HepG2 (cell line): Measurements from ENCODE around the gene PRR29. TPM values are rescaled to one million over a fixed set of nuclear protein-coding genes. Genes with fewer than 3 reads are reported as not detected.

Experiments used
- CEBPG ChIP-seq: IDR thresholded peaks from 2 replicates; pipeline ENCODE4 v1.6.1; 2016
- ESRRA ChIP-seq: sonication (generic); formaldehyde crosslinking; IDR thresholded peaks from 2 replicates; pipeline ENCODE4 v1.5.1; 2020; ENCODE audit warnings: mild to moderate bottlenecking, low read depth, missing genetic modification reagents
- FOXK1 ChIP-seq: sonication (generic); formaldehyde crosslinking; IDR thresholded peaks from 2 replicates; pipeline ENCODE4 v1.4.0; 2020; ENCODE audit warnings: low read depth, missing genetic modification reagents, borderline replicate concordance
- GATAD1 ChIP-seq: IDR thresholded peaks from 2 replicates; pipeline ENCODE4 v1.6.1; 2016; ENCODE audit warnings: missing genetic modification reagents, missing compliant biosample characterization
- MED1 ChIP-seq: sonication (generic); formaldehyde crosslinking; IDR thresholded peaks from 2 replicates; pipeline ENCODE4 v1.4.0; 2020; ENCODE audit warnings: missing genetic modification reagents
- MIER2 ChIP-seq: IDR thresholded peaks from 2 replicates; pipeline ENCODE4 v1.6.1; 2016; ENCODE audit warnings: missing biosample characterization, missing genetic modification reagents
- NR2C2 ChIP-seq: sonication (generic); formaldehyde crosslinking; IDR thresholded peaks from 2 replicates; pipeline ENCODE4 v1.4.0; 2020; ENCODE audit warnings: missing genetic modification reagents, mild to moderate bottlenecking, moderate library complexity, borderline replicate concordance
- PLRG1 ChIP-seq: fragments of 450-650 bp; conservative IDR thresholded peaks from 2 replicates; pipeline ENCODE4 v1.6.1; 2016
- RFXAP ChIP-seq: sonication (generic); formaldehyde crosslinking; IDR thresholded peaks from 2 replicates; pipeline ENCODE4 v1.4.0; 2020; ENCODE audit warnings: missing genetic modification reagents, borderline replicate concordance
- SMAD3 ChIP-seq: sonication (generic); formaldehyde crosslinking; IDR thresholded peaks from 2 replicates; pipeline ENCODE4 v1.4.0; 2020; ENCODE audit warnings: missing genetic modification reagents
- ZNF317 ChIP-seq: sonication (generic); formaldehyde crosslinking; IDR thresholded peaks from 2 replicates; pipeline ENCODE4 v1.5.0; 2020; ENCODE audit warnings: mild to moderate bottlenecking, missing genetic modification reagents
- ZNF451 ChIP-seq: sonication (generic); formaldehyde crosslinking; IDR thresholded peaks from 2 replicates; pipeline ENCODE4 v1.5.0; 2020; ENCODE audit warnings: mild to moderate bottlenecking, missing genetic modification reagents
- polyA plus RNA-seq, 8 experiments: library from polyadenylated mRNA; depleted of rRNA in 3 of 8; stranded (reverse) in 7 of 8; unstranded in 1 of 8; fragments of >200 nt; fragmentation: Illumina TruSeq in 4 of 8; extraction: Trizol in 4 of 8; gene quantifications; 2 replicates each; pipeline versions ENCODE4 v1.2.1 to v1.2.3, GENCODE V29; 2011 to 2016; ENCODE audit warnings: low read depth in 4 of 8, missing spikeins in 1 of 8, mixed read lengths in 1 of 8; ENCODE audit not compliant: insufficient read depth in 1 of 8
- total RNA-seq, 5 experiments: library from RNA; depleted of rRNA; stranded (reverse); fragments of >200 nt; fragmentation: Illumina TruSeq; extraction: Trizol; gene quantifications; 2 replicates each; pipeline ENCODE4 v1.2.3, GENCODE V29; 2016; ENCODE audit warnings: low read depth in 1 of 5
- TF ChIP-seq, protein P1 (sequence below): sonication (generic); formaldehyde crosslinking; IDR thresholded peaks from 2 replicates; pipeline ENCODE4; 2020; ENCODE audit warnings: missing genetic modification reagents, mild to moderate bottlenecking, borderline replicate concordance
- TF ChIP-seq, protein P2 (sequence below): sonication (generic); formaldehyde crosslinking; IDR thresholded peaks from 2 replicates; pipeline ENCODE4 v1.4.0; 2020; ENCODE audit warnings: missing genetic modification reagents, borderline replicate concordance
- TF ChIP-seq, protein P3 (sequence below): sonication (generic); formaldehyde crosslinking; IDR thresholded peaks from 2 replicates; pipeline ENCODE4 v1.4.0; 2020; ENCODE audit warnings: missing genetic modification reagents
- TF ChIP-seq, protein P4 (sequence below): sonication (generic); formaldehyde crosslinking; IDR thresholded peaks from 2 replicates; pipeline ENCODE4 v1.5.1; 2020; ENCODE audit warnings: missing genetic modification reagents, mild to moderate bottlenecking, borderline replicate concordance
- TF ChIP-seq, protein P5 (sequence below): sonication (generic); formaldehyde crosslinking; IDR thresholded peaks from 2 replicates; pipeline ENCODE4 v1.4.0; 2020; ENCODE audit warnings: missing genetic modification reagents, borderline replicate concordance

Gene PRR29
- total and polyA plus RNA-seq, 2 of the 13 experiments (the other 11 are each of a cell fraction or from before 2014, with no cell fraction given) = 0.07 to 0.20 TPM

DNA sequence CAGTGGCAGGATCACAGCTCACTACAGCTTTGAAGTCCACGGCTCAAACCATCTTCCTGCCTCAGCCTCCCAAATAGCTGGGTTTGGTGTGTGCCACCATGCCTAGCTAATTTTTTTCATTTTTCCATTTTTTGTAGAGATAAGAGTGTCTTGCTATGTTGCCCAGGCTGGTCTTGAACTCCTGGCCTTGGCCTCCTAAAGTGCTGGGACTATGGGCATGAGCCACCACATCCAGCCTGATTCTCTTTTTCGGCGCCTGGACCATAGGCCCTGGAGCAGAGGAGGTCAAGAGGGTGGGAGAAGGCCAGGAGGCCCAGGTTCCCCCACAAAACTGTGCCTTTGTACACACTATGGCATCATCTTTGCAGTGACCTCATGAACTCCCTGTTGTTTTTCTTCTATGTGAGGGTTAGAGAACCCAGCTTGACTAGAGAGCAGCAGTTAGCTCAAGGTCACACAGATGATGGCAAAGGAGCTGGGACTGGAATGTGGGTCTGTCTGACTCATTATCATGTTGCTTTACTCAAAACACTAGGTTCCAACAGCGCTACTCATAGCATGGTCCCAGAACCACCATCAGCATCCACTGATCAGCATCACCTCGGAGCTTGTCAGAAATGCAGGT is 41.7 kb upstream of the PRR29 start (continued):
- TF ChIP-seq, protein P1, sequence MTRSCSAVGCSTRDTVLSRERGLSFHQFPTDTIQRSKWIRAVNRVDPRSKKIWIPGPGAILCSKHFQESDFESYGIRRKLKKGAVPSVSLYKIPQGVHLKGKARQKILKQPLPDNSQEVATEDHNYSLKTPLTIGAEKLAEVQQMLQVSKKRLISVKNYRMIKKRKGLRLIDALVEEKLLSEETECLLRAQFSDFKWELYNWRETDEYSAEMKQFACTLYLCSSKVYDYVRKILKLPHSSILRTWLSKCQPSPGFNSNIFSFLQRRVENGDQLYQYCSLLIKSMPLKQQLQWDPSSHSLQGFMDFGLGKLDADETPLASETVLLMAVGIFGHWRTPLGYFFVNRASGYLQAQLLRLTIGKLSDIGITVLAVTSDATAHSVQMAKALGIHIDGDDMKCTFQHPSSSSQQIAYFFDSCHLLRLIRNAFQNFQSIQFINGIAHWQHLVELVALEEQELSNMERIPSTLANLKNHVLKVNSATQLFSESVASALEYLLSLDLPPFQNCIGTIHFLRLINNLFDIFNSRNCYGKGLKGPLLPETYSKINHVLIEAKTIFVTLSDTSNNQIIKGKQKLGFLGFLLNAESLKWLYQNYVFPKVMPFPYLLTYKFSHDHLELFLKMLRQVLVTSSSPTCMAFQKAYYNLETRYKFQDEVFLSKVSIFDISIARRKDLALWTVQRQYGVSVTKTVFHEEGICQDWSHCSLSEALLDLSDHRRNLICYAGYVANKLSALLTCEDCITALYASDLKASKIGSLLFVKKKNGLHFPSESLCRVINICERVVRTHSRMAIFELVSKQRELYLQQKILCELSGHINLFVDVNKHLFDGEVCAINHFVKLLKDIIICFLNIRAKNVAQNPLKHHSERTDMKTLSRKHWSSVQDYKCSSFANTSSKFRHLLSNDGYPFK (CRISPR knock-in tag) = 0 out of 2 replicates have a peak, but pooled peaks have one; percentile 24
- peak; percentile 83; the same call in 1 of the 2 replicates for TF ChIP-seq ZNF317 (CRISPR knock-in tag)
- no peak for TF ChIP-seq ZNF451
- peak; percentile 53; the same call in 1 of the 2 replicates for TF ChIP-seq CEBPG (CRISPR knock-in tag)
- TF ChIP-seq, protein P2, sequence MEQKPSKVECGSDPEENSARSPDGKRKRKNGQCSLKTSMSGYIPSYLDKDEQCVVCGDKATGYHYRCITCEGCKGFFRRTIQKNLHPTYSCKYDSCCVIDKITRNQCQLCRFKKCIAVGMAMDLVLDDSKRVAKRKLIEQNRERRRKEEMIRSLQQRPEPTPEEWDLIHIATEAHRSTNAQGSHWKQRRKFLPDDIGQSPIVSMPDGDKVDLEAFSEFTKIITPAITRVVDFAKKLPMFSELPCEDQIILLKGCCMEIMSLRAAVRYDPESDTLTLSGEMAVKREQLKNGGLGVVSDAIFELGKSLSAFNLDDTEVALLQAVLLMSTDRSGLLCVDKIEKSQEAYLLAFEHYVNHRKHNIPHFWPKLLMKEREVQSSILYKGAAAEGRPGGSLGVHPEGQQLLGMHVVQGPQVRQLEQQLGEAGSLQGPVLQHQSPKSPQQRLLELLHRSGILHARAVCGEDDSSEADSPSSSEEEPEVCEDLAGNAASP = peak; percentile 56; the same call in 1 of the 2 replicates
- TF ChIP-seq, protein P3, sequence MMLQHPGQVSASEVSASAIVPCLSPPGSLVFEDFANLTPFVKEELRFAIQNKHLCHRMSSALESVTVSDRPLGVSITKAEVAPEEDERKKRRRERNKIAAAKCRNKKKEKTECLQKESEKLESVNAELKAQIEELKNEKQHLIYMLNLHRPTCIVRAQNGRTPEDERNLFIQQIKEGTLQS (CRISPR knock-in tag) = 0 out of 2 replicates have a peak, but pooled peaks have one; percentile 10
- TF ChIP-seq, protein P4, sequence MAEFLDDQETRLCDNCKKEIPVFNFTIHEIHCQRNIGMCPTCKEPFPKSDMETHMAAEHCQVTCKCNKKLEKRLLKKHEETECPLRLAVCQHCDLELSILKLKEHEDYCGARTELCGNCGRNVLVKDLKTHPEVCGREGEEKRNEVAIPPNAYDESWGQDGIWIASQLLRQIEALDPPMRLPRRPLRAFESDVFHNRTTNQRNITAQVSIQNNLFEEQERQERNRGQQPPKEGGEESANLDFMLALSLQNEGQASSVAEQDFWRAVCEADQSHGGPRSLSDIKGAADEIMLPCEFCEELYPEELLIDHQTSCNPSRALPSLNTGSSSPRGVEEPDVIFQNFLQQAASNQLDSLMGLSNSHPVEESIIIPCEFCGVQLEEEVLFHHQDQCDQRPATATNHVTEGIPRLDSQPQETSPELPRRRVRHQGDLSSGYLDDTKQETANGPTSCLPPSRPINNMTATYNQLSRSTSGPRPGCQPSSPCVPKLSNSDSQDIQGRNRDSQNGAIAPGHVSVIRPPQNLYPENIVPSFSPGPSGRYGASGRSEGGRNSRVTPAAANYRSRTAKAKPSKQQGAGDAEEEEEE = no peak
- TF ChIP-seq NR2C2 = peak; percentile 52; the same call in 1 of the 2 replicates
- peak; percentile 35; the same call in 1 of the 2 replicates for TF ChIP-seq GATAD1 (CRISPR knock-in tag)
- no peak for TF ChIP-seq PLRG1
- peak; percentile 52; the same call in 1 of the 2 replicates for TF ChIP-seq ESRRA
- peak; percentile 55 for TF ChIP-seq MED1 (CRISPR knock-in tag)
- TF ChIP-seq, protein P5, sequence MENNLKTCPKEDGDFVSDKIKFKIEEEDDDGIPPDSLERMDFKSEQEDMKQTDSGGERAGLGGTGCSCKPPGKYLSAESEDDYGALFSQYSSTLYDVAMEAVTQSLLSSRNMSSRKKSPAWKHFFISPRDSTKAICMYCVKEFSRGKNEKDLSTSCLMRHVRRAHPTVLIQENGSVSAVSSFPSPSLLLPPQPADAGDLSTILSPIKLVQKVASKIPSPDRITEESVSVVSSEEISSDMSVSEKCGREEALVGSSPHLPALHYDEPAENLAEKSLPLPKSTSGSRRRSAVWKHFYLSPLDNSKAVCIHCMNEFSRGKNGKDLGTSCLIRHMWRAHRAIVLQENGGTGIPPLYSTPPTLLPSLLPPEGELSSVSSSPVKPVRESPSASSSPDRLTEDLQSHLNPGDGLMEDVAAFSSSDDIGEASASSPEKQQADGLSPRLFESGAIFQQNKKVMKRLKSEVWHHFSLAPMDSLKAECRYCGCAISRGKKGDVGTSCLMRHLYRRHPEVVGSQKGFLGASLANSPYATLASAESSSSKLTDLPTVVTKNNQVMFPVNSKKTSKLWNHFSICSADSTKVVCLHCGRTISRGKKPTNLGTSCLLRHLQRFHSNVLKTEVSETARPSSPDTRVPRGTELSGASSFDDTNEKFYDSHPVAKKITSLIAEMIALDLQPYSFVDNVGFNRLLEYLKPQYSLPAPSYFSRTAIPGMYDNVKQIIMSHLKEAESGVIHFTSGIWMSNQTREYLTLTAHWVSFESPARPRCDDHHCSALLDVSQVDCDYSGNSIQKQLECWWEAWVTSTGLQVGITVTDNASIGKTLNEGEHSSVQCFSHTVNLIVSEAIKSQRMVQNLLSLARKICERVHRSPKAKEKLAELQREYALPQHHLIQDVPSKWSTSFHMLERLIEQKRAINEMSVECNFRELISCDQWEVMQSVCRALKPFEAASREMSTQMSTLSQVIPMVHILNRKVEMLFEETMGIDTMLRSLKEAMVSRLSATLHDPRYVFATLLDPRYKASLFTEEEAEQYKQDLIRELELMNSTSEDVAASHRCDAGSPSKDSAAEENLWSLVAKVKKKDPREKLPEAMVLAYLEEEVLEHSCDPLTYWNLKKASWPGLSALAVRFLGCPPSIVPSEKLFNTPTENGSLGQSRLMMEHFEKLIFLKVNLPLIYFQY (CRISPR knock-in tag) = peak; percentile 34; the same call in 1 of the 2 replicates
- 0 out of 2 replicates have a peak, but pooled peaks have one; percentile 36 for TF ChIP-seq SMAD3 (CRISPR knock-in tag)
- TF ChIP-seq FOXK1 (CRISPR knock-in tag) = peak; percentile 84
- TF ChIP-seq MIER2 (CRISPR knock-in tag) = peak; percentile 37; the same call in 1 of the 2 replicates
- TF ChIP-seq RFXAP (CRISPR knock-in tag) = no peak
